Keratinocyte (primary cell): ENCODE measurements around the gene CIRBP. TPM values are rescaled to one million over a fixed set of nuclear protein-coding genes. Genes with fewer than 3 reads are reported as not detected.

Experiments used
- DNase-seq: peaks from one replicate; pipeline ENCODE4 v3.0.0-alpha.2; 2011; ENCODE audit warnings: low read depth, missing footprints, low spot score
- FAIRE-seq: peaks from 2 replicates; lab custom pipeline; 2011; peaks lifted over from hg19 to GRCh38; lab: Jason Lieb, UNC
- H2AFZ ChIP-seq: 2 replicates; pipeline ENCODE4 v1.6.0; 2012; ENCODE audit warnings: low read length, control low read depth, inconsistent platforms; ENCODE audit not compliant: control insufficient read depth
- H3K27ac ChIP-seq: 2 replicates; pipeline ENCODE4 v1.5.1; 2011; ENCODE audit warnings: low read length; ENCODE audit not compliant: control insufficient read depth, insufficient read depth
- H3K27me3 ChIP-seq: 3 replicates; pipeline ENCODE4 v1.6.0; 2011; ENCODE audit warnings: low read length; ENCODE audit not compliant: control insufficient read depth, insufficient read depth; ENCODE audit errors: extremely low read depth
- H3K36me3 ChIP-seq, 2 experiments: 2 replicates in 1 of 2; 3 replicates in 1 of 2; pipeline ENCODE4 v1.5.1; 2011; ENCODE audit warnings: low read length in 2 of 2, mild to moderate bottlenecking in 1 of 2; ENCODE audit not compliant: control insufficient read depth in 2 of 2, insufficient read depth in 2 of 2; ENCODE audit errors: extremely low read depth in 1 of 2
- H3K4me1 ChIP-seq: 3 replicates; pipeline ENCODE4 v1.5.1; 2011; ENCODE audit warnings: low read length; ENCODE audit not compliant: control insufficient read depth, insufficient read depth; ENCODE audit errors: extremely low read depth
- H3K4me2 ChIP-seq: 3 replicates; pipeline ENCODE4 v1.6.0; 2011; ENCODE audit warnings: low read depth, low read length; ENCODE audit not compliant: control insufficient read depth, insufficient read depth; ENCODE audit errors: extremely low read depth
- H3K4me3 ChIP-seq, 3 experiments: fragments of 200-600 bp in 1 of 3; sonication (generic) in 1 of 3; 2 replicates in 2 of 3; 3 replicates in 1 of 3; pipeline ENCODE4 v1.5.1; 2011 to 2016; ENCODE audit warnings: low read length in 3 of 3, mild to moderate bottlenecking in 3 of 3, control low read depth in 2 of 3, inconsistent platforms in 1 of 3, low read depth in 1 of 3, mixed read lengths in 1 of 3, mixed run types in 1 of 3, moderate library complexity in 1 of 3; ENCODE audit not compliant: control insufficient read depth in 2 of 3, insufficient read depth in 2 of 3; ENCODE audit errors: extremely low read depth in 1 of 3
- H3K79me2 ChIP-seq: 2 replicates; pipeline ENCODE4 v1.6.0; 2012; ENCODE audit warnings: low read length; ENCODE audit not compliant: control insufficient read depth, insufficient read depth
- H3K9ac ChIP-seq: 3 replicates; pipeline ENCODE4 v1.6.0; 2011; ENCODE audit warnings: low read length; ENCODE audit not compliant: control insufficient read depth, insufficient read depth; ENCODE audit errors: extremely low read depth
- H3K9me1 ChIP-seq: 3 replicates; pipeline ENCODE4 v1.6.0; 2011; ENCODE audit warnings: low read length; ENCODE audit not compliant: control insufficient read depth, insufficient read depth; ENCODE audit errors: extremely low read depth
- H3K9me3 ChIP-seq: 2 replicates; pipeline ENCODE4 v1.5.1; 2012; ENCODE audit warnings: low read depth, low read length; ENCODE audit not compliant: control insufficient read depth
- H4K20me1 ChIP-seq: 3 replicates; pipeline ENCODE4 v1.6.0; 2011; ENCODE audit warnings: low read length; ENCODE audit not compliant: control insufficient read depth, insufficient read depth; ENCODE audit errors: extremely low read depth
- EZH2 ChIP-seq: IDR thresholded peaks from one replicate; pipeline ENCODE4 v1.6.1; 2012; ENCODE audit warnings: inconsistent platforms, mild to moderate bottlenecking, low read length, moderate library complexity
- dilution Hi-C: fragments of 300-500 bp; cut with MboI; formaldehyde crosslinking; loops from one replicate; pipeline ENCODE4 v1.7.0; 2020; ENCODE audit warnings: low sequenced_read_pairs; ENCODE audit not compliant: extremely low pct_ligation_motif_present
- polyA plus RNA-seq, 5 experiments: library from polyadenylated mRNA; depleted of rRNA in 3 of 5; stranded (reverse) in 3 of 5; stranded (forward) in 1 of 5; unstranded in 1 of 5; fragments of >200 nt; gene quantifications; 1 replicate in 1 of 5; 2 replicates in 3 of 5; 3 replicates in 1 of 5; pipeline versions ENCODE4 v1.2.1 to v1.2.3, GENCODE V29; 2011 to 2012; ENCODE audit warnings: missing spikeins in 2 of 5, low read depth in 1 of 5, low replicate concordance in 1 of 5
- TF ChIP-seq, protein P1 (sequence below), 3 experiments: IDR thresholded peaks in 1 of 3; conservative IDR thresholded peaks in 1 of 3; optimal IDR thresholded peaks in 1 of 3; 2 replicates in 2 of 3; 3 replicates in 1 of 3; pipeline versions ENCODE3 to v1.5.1; 2011; ENCODE audit warnings: low read length in 3 of 3, mild to moderate bottlenecking in 3 of 3, moderate library complexity in 2 of 3, control low read depth in 1 of 3, inconsistent platforms in 1 of 3; ENCODE audit not compliant: insufficient read depth in 2 of 3; ENCODE audit errors: extremely low read depth in 1 of 3

The CIRBP gene
- polyA plus RNA-seq, 1 donor (not counting 4 experiments of a cell fraction or from before 2014, with no cell fraction given) = 113 TPM

- Histone ChIP-seq H3K4me3 (peak overlapping the region; percentile 40 to 59 (median 54)), H3K9me3 (no peaks in the 10 kb centered on the region), H3K4me1 (peaks cover 63% of the 10 kb centered on the region), H3K9ac (peak overlapping the region; percentile 50), H3K4me2 (peak overlapping the region; percentile 82), H2AFZ (no peak overlapping the region), H3K27me3 (peaks cover 4% of the 10 kb centered on the region), H3K27ac (peak overlapping the region; percentile 52), H3K9me1 (peaks cover 2% of the 10 kb centered on the region), H3K79me2 (peaks cover 17% of the 10 kb centered on the region), H3K36me3 (peaks cover 4 to 13% of the 10 kb centered on the region in 2 experiments), H4K20me1 (no peaks in the 10 kb centered on the region)
- TF ChIP-seq, protein P1, sequence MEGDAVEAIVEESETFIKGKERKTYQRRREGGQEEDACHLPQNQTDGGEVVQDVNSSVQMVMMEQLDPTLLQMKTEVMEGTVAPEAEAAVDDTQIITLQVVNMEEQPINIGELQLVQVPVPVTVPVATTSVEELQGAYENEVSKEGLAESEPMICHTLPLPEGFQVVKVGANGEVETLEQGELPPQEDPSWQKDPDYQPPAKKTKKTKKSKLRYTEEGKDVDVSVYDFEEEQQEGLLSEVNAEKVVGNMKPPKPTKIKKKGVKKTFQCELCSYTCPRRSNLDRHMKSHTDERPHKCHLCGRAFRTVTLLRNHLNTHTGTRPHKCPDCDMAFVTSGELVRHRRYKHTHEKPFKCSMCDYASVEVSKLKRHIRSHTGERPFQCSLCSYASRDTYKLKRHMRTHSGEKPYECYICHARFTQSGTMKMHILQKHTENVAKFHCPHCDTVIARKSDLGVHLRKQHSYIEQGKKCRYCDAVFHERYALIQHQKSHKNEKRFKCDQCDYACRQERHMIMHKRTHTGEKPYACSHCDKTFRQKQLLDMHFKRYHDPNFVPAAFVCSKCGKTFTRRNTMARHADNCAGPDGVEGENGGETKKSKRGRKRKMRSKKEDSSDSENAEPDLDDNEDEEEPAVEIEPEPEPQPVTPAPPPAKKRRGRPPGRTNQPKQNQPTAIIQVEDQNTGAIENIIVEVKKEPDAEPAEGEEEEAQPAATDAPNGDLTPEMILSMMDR (optimal IDR thresholded peaks at IDR 0.05 in 1 of 3, IDR thresholded peaks at IDR 0.05 in 1 of 3, conservative IDR thresholded peaks at IDR 0.05 in 1 of 3; ENCODE audit: extremely low read depth in 1 of 3, insufficient read depth in 2 of 3, low read length in 3 of 3) = no peak
- TF ChIP-seq EZH2 = no peak
- FAIRE-seq (no peak), DNase-seq (no peak)
- dilution Hi-C loops = no loop called here
Measured at GRCh38 chr19:1266129-1266915, 2.8 kb upstream of the CIRBP start.

- peaks cover 4% of the 10 kb centered on the region for H3K27me3 ChIP-seq
- H3K79me2 ChIP-seq = peaks cover 21% of the 10 kb centered on the region
- DNase-seq (no peak), FAIRE-seq (no peak)
- H3K27ac ChIP-seq = no peak overlapping the region
- dilution Hi-C loops = no loop called here
- peak overlapping the region; percentile 40 to 59 (median 54) for H3K4me3 ChIP-seq
- peak overlapping the region; percentile 28 for H3K9ac ChIP-seq
- H3K9me3 ChIP-seq = no peaks in the 10 kb centered on the region
- H2AFZ ChIP-seq = no peak overlapping the region
- no peaks in the 10 kb centered on the region for H4K20me1 ChIP-seq
- no peak for TF ChIP-seq EZH2
- TF ChIP-seq, protein P1 (optimal IDR thresholded peaks at IDR 0.05 in 1 of 3, IDR thresholded peaks at IDR 0.05 in 1 of 3, conservative IDR thresholded peaks at IDR 0.05 in 1 of 3; ENCODE audit: extremely low read depth in 1 of 3, insufficient read depth in 2 of 3, low read length in 3 of 3) = peak in 2 of 3 experiments; percentile 85 to 95
- H3K4me1 ChIP-seq = peaks cover 60% of the 10 kb centered on the region
- H3K36me3 ChIP-seq = peaks cover 11 to 18% of the 10 kb centered on the region in 2 experiments
- peak overlapping the region; percentile 82 for H3K4me2 ChIP-seq
- peaks cover 2% of the 10 kb centered on the region for H3K9me1 ChIP-seq
Measured at GRCh38 chr19:1266916-1267476, 2.1 kb upstream of the CIRBP start.
